Endothelial cell of umbilical vein (primary cell): ENCODE results near the gene PMIS2.

Experiments
- GATA2 ChIP-seq: IDR thresholded peaks from 2 replicates; pipeline ENCODE4 v1.7.0; 2011; ENCODE audit warnings: low read depth, mild to moderate bottlenecking, moderate library complexity, mixed read lengths, low read length; ENCODE audit not compliant: insufficient read length, insufficient read depth
- MYC ChIP-seq: IDR thresholded peaks from one replicate; pipeline ENCODE4 v1.6.1; 2011; ENCODE audit warnings: mild to moderate bottlenecking, low read depth, low read length
- POLR2A ChIP-seq: IDR thresholded peaks from 2 replicates; pipeline ENCODE4 v1.6.1; 2012; ENCODE audit warnings: low read depth, mild to moderate bottlenecking, control low read depth, low read length
- TF ChIP-seq, protein P1 (sequence below), 2 donors: IDR thresholded peaks; 1 replicate in 1 of 2; 2 replicates in 1 of 2; pipeline ENCODE4 v1.5.1; 2011; ENCODE audit warnings: low read length in 2 of 2, mild to moderate bottlenecking in 2 of 2, moderate library complexity in 2 of 2, control low read depth in 1 of 2, inconsistent platforms in 1 of 2, low read depth in 1 of 2; ENCODE audit not compliant: insufficient read depth in 1 of 2; ENCODE audit errors: extremely low read depth in 1 of 2

DNA sequence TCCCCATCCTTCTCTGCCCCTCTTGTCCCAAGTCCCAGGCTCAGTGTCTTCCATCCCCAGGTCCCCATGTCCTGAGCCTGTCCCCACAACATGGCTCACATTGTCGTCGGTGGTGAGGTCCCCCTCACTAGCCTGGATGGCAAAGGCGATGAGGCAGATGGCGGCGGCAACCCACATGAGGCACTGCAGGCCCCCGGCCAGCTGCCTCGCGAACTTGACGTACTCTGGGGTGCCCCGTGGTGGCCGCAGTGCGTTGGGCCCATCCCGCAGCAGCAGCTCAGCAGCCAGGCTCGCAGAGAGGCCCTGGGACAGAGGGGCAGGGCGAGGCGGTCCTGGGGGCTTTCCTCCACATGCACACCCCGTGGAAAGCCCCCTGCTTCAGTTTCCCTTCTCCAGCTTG, 23.6 kb upstream of the PMIS2 start:
- no peak for TF ChIP-seq MYC
- TF ChIP-seq, protein P1, sequence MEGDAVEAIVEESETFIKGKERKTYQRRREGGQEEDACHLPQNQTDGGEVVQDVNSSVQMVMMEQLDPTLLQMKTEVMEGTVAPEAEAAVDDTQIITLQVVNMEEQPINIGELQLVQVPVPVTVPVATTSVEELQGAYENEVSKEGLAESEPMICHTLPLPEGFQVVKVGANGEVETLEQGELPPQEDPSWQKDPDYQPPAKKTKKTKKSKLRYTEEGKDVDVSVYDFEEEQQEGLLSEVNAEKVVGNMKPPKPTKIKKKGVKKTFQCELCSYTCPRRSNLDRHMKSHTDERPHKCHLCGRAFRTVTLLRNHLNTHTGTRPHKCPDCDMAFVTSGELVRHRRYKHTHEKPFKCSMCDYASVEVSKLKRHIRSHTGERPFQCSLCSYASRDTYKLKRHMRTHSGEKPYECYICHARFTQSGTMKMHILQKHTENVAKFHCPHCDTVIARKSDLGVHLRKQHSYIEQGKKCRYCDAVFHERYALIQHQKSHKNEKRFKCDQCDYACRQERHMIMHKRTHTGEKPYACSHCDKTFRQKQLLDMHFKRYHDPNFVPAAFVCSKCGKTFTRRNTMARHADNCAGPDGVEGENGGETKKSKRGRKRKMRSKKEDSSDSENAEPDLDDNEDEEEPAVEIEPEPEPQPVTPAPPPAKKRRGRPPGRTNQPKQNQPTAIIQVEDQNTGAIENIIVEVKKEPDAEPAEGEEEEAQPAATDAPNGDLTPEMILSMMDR (IDR thresholded peaks at IDR 0.05; ENCODE audit: extremely low read depth in 1 of 2, insufficient read depth in 1 of 2, low read depth in 1 of 2, low read length in 2 of 2) = no peak
- no peak for TF ChIP-seq POLR2A
- TF ChIP-seq GATA2 = no peak
